HEK293T (cell line): Measurements from ENCODE around the gene PRPSAP2.

Experiments
- ARNT ChIP-seq: fragments of 450-650 bp; IDR thresholded peaks from 2 replicates; pipeline ENCODE4 v1.6.1; 2017; ENCODE audit warnings: mild to moderate bottlenecking
- BHLHE40 ChIP-seq: fragments of 450-650 bp; IDR thresholded peaks from 2 replicates; pipeline ENCODE4 v1.6.1; 2016; ENCODE audit warnings: mild to moderate bottlenecking, moderate library complexity, borderline replicate concordance
- CTBP1 ChIP-seq: fragments of 450-650 bp; IDR thresholded peaks from 2 replicates; pipeline ENCODE4 v1.6.1; 2016; ENCODE audit warnings: borderline replicate concordance
- ELF4 ChIP-seq: fragments of 450-650 bp; IDR thresholded peaks from 2 replicates; pipeline ENCODE4 v1.6.1; 2017; ENCODE audit warnings: antibody characterized with exemption
- FOXA1 ChIP-seq: fragments of 450-650 bp; IDR thresholded peaks from 2 replicates; pipeline ENCODE4 v1.6.1; 2016; ENCODE audit warnings: mild to moderate bottlenecking
- FOXM1 ChIP-seq: fragments of 450-650 bp; IDR thresholded peaks from 2 replicates; pipeline ENCODE4 v1.6.1; 2017; ENCODE audit warnings: mild to moderate bottlenecking, borderline replicate concordance
- HDGF ChIP-seq: fragments of 450-650 bp; IDR thresholded peaks from 2 replicates; pipeline ENCODE4 v1.6.1; 2017; ENCODE audit warnings: antibody characterized with exemption, borderline replicate concordance
- SP1 ChIP-seq: fragments of 450-650 bp; IDR thresholded peaks from 2 replicates; pipeline ENCODE4 v1.6.1; 2017
- SUZ12 ChIP-seq: fragments of 450-650 bp; IDR thresholded peaks from 2 replicates; pipeline ENCODE4 v1.6.1; 2016; ENCODE audit warnings: mild to moderate bottlenecking
- TARDBP ChIP-seq: fragments of 450-650 bp; IDR thresholded peaks from 2 replicates; pipeline ENCODE4 v1.6.1; 2016

DNA sequence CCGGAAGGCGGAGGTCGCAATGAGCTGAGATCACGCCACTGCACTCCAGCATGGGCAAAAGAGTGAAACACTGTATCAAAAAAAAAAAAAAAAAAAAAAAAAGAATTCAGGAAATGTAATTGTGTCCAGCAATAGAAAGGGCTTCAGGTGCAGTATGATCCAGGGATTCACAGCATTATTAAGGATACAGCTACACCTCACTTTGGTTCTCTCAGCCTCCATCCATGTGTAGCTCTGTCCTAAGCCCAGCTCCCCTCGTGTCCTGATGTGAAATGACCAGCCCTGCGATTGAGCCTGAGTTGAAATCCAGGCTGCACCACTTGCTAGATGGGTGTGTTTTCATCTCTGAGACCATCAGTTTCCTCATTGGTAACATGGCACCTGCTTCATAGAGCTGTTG lies 97.1 kb downstream of the PRPSAP2 start:
- no peak for TF ChIP-seq ELF4
- TF ChIP-seq BHLHE40 = no peak
- TF ChIP-seq FOXM1 = no peak
- TF ChIP-seq HDGF = no peak
- TF ChIP-seq SUZ12 = no peak
- no peak for TF ChIP-seq SP1
- no peak for TF ChIP-seq FOXA1
- TF ChIP-seq ARNT = no peak
- TF ChIP-seq CTBP1 = no peak
- TF ChIP-seq TARDBP = no peak
